SK-N-SH (cell line): ENCODE data around the gene STX7. TPM values are rescaled to one million over a fixed set of nuclear protein-coding genes. Genes with fewer than 3 reads are reported as not detected.

Experiments
- CTCF ChIA-PET: fragments of 300-600, 350-600 bp; formaldehyde crosslinking; extraction: SDS; loops from one replicate; lab custom pipeline; 2021; lab: Yijun Ruan, JAX
- POLR2A ChIA-PET: fragments of 350-600 bp; sonication (Branson Sonifier 250); formaldehyde crosslinking; extraction: SDS; loops from one replicate; lab custom pipeline; 2020; ENCODE audit warnings: antibody characterized with exemption, inconsistent platforms; lab: Yijun Ruan, JAX
- DNase-seq: peaks from one replicate; pipeline ENCODE4 v3.0.0; 2012
- H2AFZ ChIP-seq: fragments of 200-600 bp; sonication (generic); 2 replicates; pipeline ENCODE4 v1.8.1; 2016; ENCODE audit warnings: antibody characterized with exemption, mild to moderate bottlenecking, low read depth
- H3F3A ChIP-seq: fragments of 200-600 bp; sonication (generic); replicated peaks from 2 replicates; pipeline ENCODE3; 2016; ENCODE audit warnings: antibody characterized with exemption, mild to moderate bottlenecking; ENCODE audit not compliant: insufficient read depth
- H3K27ac ChIP-seq, 2 experiments: fragments of 200-500 bp in 1 of 2; fragments of 200-600 bp in 1 of 2; sonication (Bioruptor generic) in 1 of 2; sonication (generic), shearing (Covaris generic) in 1 of 2; 2 replicates each; pipeline versions ENCODE4 v1.5.1 to v1.6.1; 2014 to 2016; ENCODE audit warnings: low read depth in 2 of 2, inconsistent platforms in 1 of 2, low read length in 1 of 2, mild to moderate bottlenecking in 1 of 2, mixed read lengths in 1 of 2
- H3K27me3 ChIP-seq: fragments of 200-600 bp; sonication (generic), shearing (Covaris generic); 2 replicates; pipeline ENCODE4 v1.6.1; 2016; ENCODE audit warnings: mixed run types; ENCODE audit not compliant: insufficient read depth
- H3K36me3 ChIP-seq, 2 experiments: fragments of 200-500 bp in 1 of 2; fragments of 200-600 bp in 1 of 2; sonication (Bioruptor generic) in 1 of 2; sonication (generic) in 1 of 2; replicated peaks in 1 of 2; 2 replicates each; pipeline versions ENCODE3 to v1.5.1; 2014 to 2016; ENCODE audit warnings: low read length in 1 of 2, mild to moderate bottlenecking in 1 of 2; ENCODE audit not compliant: insufficient read depth in 2 of 2, control insufficient read depth in 1 of 2
- H3K4me1 ChIP-seq, 2 experiments: fragments of 200-500 bp in 1 of 2; fragments of 200-600 bp in 1 of 2; sonication (Bioruptor generic) in 1 of 2; sonication (generic), shearing (Covaris generic) in 1 of 2; 2 replicates each; pipeline versions ENCODE4 v1.5.1 to v1.6.1; 2014 to 2016; ENCODE audit warnings: low read depth in 1 of 2, low read length in 1 of 2, mixed run types in 1 of 2; ENCODE audit not compliant: insufficient read depth in 2 of 2, control insufficient read depth in 1 of 2
- H3K4me2 ChIP-seq: fragments of 200-600 bp; sonication (generic), shearing (Covaris generic); 2 replicates; pipeline ENCODE4 v1.6.1; 2017; ENCODE audit warnings: mixed run types
- H3K4me3 ChIP-seq, 2 experiments: fragments of 200-500 bp in 1 of 2; fragments of 200-600 bp in 1 of 2; sonication (Bioruptor generic) in 1 of 2; sonication (generic), shearing (Covaris generic) in 1 of 2; 2 replicates each; pipeline versions ENCODE4 v1.5.1 to v1.8.1; 2014 to 2016; ENCODE audit warnings: low read depth in 2 of 2, inconsistent platforms in 1 of 2, low read length in 1 of 2, mild to moderate bottlenecking in 1 of 2, mixed read lengths in 1 of 2, moderate library complexity in 1 of 2
- H3K79me2 ChIP-seq: fragments of 200-600 bp; sonication (generic); 2 replicates; pipeline ENCODE4 v1.8.1; 2017; ENCODE audit warnings: mild to moderate bottlenecking; ENCODE audit not compliant: insufficient read depth
- H3K9ac ChIP-seq: fragments of 200-600 bp; sonication (generic); 2 replicates; pipeline ENCODE4 v1.6.1; 2017; ENCODE audit warnings: mixed run types
- H3K9me2 ChIP-seq: fragments of 200-600 bp; sonication (generic); 2 replicates; pipeline ENCODE4 v1.6.1; 2017; ENCODE audit warnings: mixed run types
- H3K9me3 ChIP-seq: fragments of 200-600 bp; sonication (generic); 2 replicates; pipeline ENCODE4 v1.6.1; 2017; ENCODE audit warnings: mixed run types, mild to moderate bottlenecking, moderate library complexity
- H4K20me1 ChIP-seq: fragments of 200-600 bp; sonication (generic); 2 replicates; pipeline ENCODE4 v1.6.1; 2017; ENCODE audit warnings: mild to moderate bottlenecking, mixed run types; ENCODE audit not compliant: insufficient read depth
- CTCF ChIP-seq: fragments of 200-600 bp; sonication (generic); IDR thresholded peaks from 2 replicates; pipeline ENCODE4 v1.6.1; 2017; ENCODE audit warnings: antibody characterized with exemption, mild to moderate bottlenecking, moderate library complexity
- EP300 ChIP-seq, 2 experiments: IDR thresholded peaks; 2 replicates each; pipeline versions ENCODE4 v1.4.0 to v1.6.1; 2012; ENCODE audit warnings: borderline replicate concordance in 1 of 2, low read depth in 1 of 2, low read length in 1 of 2
- FOXM1 ChIP-seq: IDR thresholded peaks from 2 replicates; pipeline ENCODE4 v1.4.0; 2012; ENCODE audit warnings: low read depth, mild to moderate bottlenecking
- GABPA ChIP-seq: IDR thresholded peaks from 2 replicates; pipeline ENCODE4 v1.4.0; 2012; ENCODE audit warnings: low read depth, mild to moderate bottlenecking
- GATA2 ChIP-seq: sonication (generic); formaldehyde crosslinking; IDR thresholded peaks from 2 replicates; pipeline ENCODE4 v1.5.0; 2020; ENCODE audit warnings: mild to moderate bottlenecking, missing genetic modification reagents
- IRF3 ChIP-seq: fragments of 150-350 bp; IDR thresholded peaks from 2 replicates; pipeline ENCODE4 v1.6.1; 2016; ENCODE audit warnings: mild to moderate bottlenecking, low read depth, low read length
- MXI1 ChIP-seq: IDR thresholded peaks from 2 replicates; pipeline ENCODE4 v1.6.1; 2012; ENCODE audit warnings: mild to moderate bottlenecking, low read depth, low read length, improper control_type of control experiment
- NRF1 ChIP-seq: IDR thresholded peaks from 2 replicates; pipeline ENCODE4 v1.6.1; 2012; ENCODE audit warnings: low read depth, mild to moderate bottlenecking, low read length
- PBX3 ChIP-seq: IDR thresholded peaks from 2 replicates; pipeline ENCODE4; 2012
- REST ChIP-seq: IDR thresholded peaks from 2 replicates; pipeline ENCODE4 v1.6.1; 2012; ENCODE audit warnings: mild to moderate bottlenecking, low read depth, low read length, moderate library complexity
- RXRA ChIP-seq: IDR thresholded peaks from 2 replicates; pipeline ENCODE4 v1.4.0; 2012; ENCODE audit warnings: low read depth, mild to moderate bottlenecking, borderline replicate concordance
- SIN3A ChIP-seq: IDR thresholded peaks from 2 replicates; pipeline ENCODE4 v1.6.1; 2012; ENCODE audit warnings: low read depth, mild to moderate bottlenecking, low read length, moderate library complexity, borderline replicate concordance
- SMC3 ChIP-seq: IDR thresholded peaks from 2 replicates; pipeline ENCODE4 v1.6.1; 2012; ENCODE audit warnings: low read depth, low read length, improper control_type of control experiment
- USF1 ChIP-seq: IDR thresholded peaks from 2 replicates; pipeline ENCODE4 v1.4.0; 2012; ENCODE audit warnings: low read depth, borderline replicate concordance
- ZBTB33 ChIP-seq: IDR thresholded peaks from 2 replicates; pipeline ENCODE4 v1.4.0; 2012; ENCODE audit warnings: low read depth, borderline replicate concordance
- WGBS: methylation state at CpG from one replicate; pipeline ENCODE4 v1.1.6; 2017; ENCODE audit warnings: low lambda C conversion rate; 5-methylcytosine and 5-hydroxymethylcytosine counted together
- polyA plus RNA-seq, 3 experiments: library from polyadenylated mRNA; depleted of rRNA; stranded (reverse); fragments of >200 nt; gene quantifications; 2 replicates each; pipeline ENCODE4 v1.2.3, GENCODE V29; 2012

STX7 gene
- polyA plus RNA-seq, 1 of the 3 experiments (the other 2 are of a cell fraction), result 12.8 TPM

- no peak for DNase-seq
- Histone ChIP-seq H2AFZ (no peak overlapping the region), H3K36me3 (peaks cover under 1 to 18% of the 10 kb centered on the region in 2 experiments), H3K27me3 (no peaks in the 10 kb centered on the region), H3K4me2 (no peak overlapping the region), H3K9me2 (no peaks in the 10 kb centered on the region), H3F3A (no peaks in the 10 kb centered on the region), H3K4me3 (no peak overlapping the region), H3K79me2 (peaks cover 2% of the 10 kb centered on the region; the same call in 1 of the 2 replicates), H3K27ac (no peak overlapping the region), H3K9ac (no peak overlapping the region), H3K4me1 (no peaks in the 10 kb centered on the region; a peak in 1 of 4 replicates), H4K20me1 (no peaks in the 10 kb centered on the region), H3K9me3 (no peaks in the 10 kb centered on the region)
- WGBS, result 85% methylated on average over 1 of the region's 1 CpG
- TF ChIP-seq SMC3, result no peak
- no peak for TF ChIP-seq GABPA
- TF ChIP-seq ZBTB33, result no peak
- TF ChIP-seq NRF1, result no peak
- no peak for TF ChIP-seq SIN3A
- TF ChIP-seq GATA2, result no peak
- no peak for TF ChIP-seq PBX3
- TF ChIP-seq MXI1, result no peak
- no peak for TF ChIP-seq USF1
- no peak for TF ChIP-seq EP300 (IDR thresholded peaks at IDR 0.05; ENCODE audit: borderline replicate concordance in 1 of 2, low read depth in 1 of 2, low read length in 1 of 2)
- no peak for TF ChIP-seq REST
- no peak for TF ChIP-seq CTCF
- no peak for TF ChIP-seq FOXM1
- TF ChIP-seq RXRA, result no peak
- no peak for TF ChIP-seq IRF3
- POLR2A ChIA-PET, result no interaction called here
- CTCF ChIA-PET, result interaction anchor here (6.9 kb wide), 1 partner anchor 8 kb away, joined by 44 read pairs; no protein-coding TSS in a partner anchor
Observed at GRCh38 chr6:132491881-132492280, 21.0 kb downstream of the STX7 start.
